BLaER1 treated with 17β-estradiol and CSF1 and Interleukin-3, amounts not matched to agents 10 nM and 100 nM (cell line): ENCODE results near the gene APOBEC2.

Experiments
- H3K27ac ChIP-seq, 11 experiments: shearing (Covaris generic); formaldehyde crosslinking; 2 replicates each; pipeline ENCODE4 v1.8.1; 2022
- H3K27me3 ChIP-seq, 11 experiments: shearing (Covaris generic); formaldehyde crosslinking; 2 replicates each; pipeline ENCODE4 v1.8.1; 2022
- H3K36me3 ChIP-seq, 11 experiments: shearing (Covaris generic); formaldehyde crosslinking; 2 replicates each; pipeline ENCODE4 v1.8.1; 2022
- H3K4me1 ChIP-seq, 10 experiments: shearing (Covaris generic); formaldehyde crosslinking; 2 replicates each; pipeline ENCODE4 v1.8.1; 2022
- H3K4me2 ChIP-seq, 11 experiments: shearing (Covaris generic); formaldehyde crosslinking; 2 replicates each; pipeline ENCODE4 v1.8.1; 2022
- H3K4me3 ChIP-seq, 10 experiments: shearing (Covaris generic); formaldehyde crosslinking; 2 replicates each; pipeline ENCODE4 v1.8.1; 2022
- H3K9ac ChIP-seq, 11 experiments: shearing (Covaris generic); formaldehyde crosslinking; 2 replicates each; pipeline ENCODE4 v1.8.1; 2022
- H3K9me3 ChIP-seq, 11 experiments: shearing (Covaris generic); formaldehyde crosslinking; replicated peaks in 1 of 11; 2 replicates each; pipeline ENCODE4 v1.8.1; 2022
- H4K20me1 ChIP-seq, 11 experiments: shearing (Covaris generic); formaldehyde crosslinking; 2 replicates each; pipeline ENCODE4 v1.8.1; 2022
- Cebpa-rat ChIP-seq, 11 experiments: shearing (Covaris generic); IDR thresholded peaks; 2 replicates each; pipeline ENCODE4 v1.8.1; 2022

APOBEC2 gene

GRCh38 chr6:41103847-41104246 lies 50.8 kb downstream of the APOBEC2 start:
- TF ChIP-seq Cebpa-rat (IDR thresholded peaks at IDR 0.05) = no peak
- peaks cover 0 to 54% (median 32%) of the 10 kb centered on the region in 11 experiments; a peak in 16 of 22 replicates for H4K20me1 ChIP-seq
- no peaks in the 10 kb centered on the region for H3K4me1 ChIP-seq
- H3K9me3 ChIP-seq = no peaks in the 10 kb centered on the region
- H3K27ac ChIP-seq = no peak overlapping the region
- no peak overlapping the region for H3K4me3 ChIP-seq
- H3K36me3 ChIP-seq = peaks cover 30 to 57% (median 38%) of the 10 kb centered on the region in 11 experiments
- H3K9ac ChIP-seq = no peak overlapping the region
- no peaks in the 10 kb centered on the region for H3K27me3 ChIP-seq
- no peak overlapping the region for H3K4me2 ChIP-seq

GRCh38 chr6:41111017-41111416 lies 58.0 kb downstream of the APOBEC2 start:
- Histone ChIP-seq H3K27me3 (no peaks in the 10 kb centered on the region), H3K4me1 (no peaks in the 10 kb centered on the region), H3K4me2 (no peak overlapping the region), H4K20me1 (no peaks in the 10 kb centered on the region), H3K4me3 (no peak overlapping the region), H3K36me3 (peaks cover 0 to 11% (median 0%) of the 10 kb centered on the region in 11 experiments; a peak in 5 of 22 replicates), H3K9ac (no peak overlapping the region), H3K27ac (no peak overlapping the region), H3K9me3 (no peaks in the 10 kb centered on the region)
- no peak for TF ChIP-seq Cebpa-rat (IDR thresholded peaks at IDR 0.05)
